IMR-90 (cell line): ENCODE measurements around the gene DNASE2B. TPM values are rescaled to one million over a fixed set of nuclear protein-coding genes. Genes with fewer than 3 reads are reported as not detected.

Experiments used
- ATAC-seq: fragments of 200-7000 bp; cut with Tn5 transposase; 2 replicates; pipeline ENCODE4 v1.9.1; 2020; ENCODE audit warnings: low read depth, mild to moderate bottlenecking, moderate library complexity
- BruUV-seq: library from RNA; stranded (reverse); fragments of 400-500 nt; replicated peaks from 2 replicates; lab custom pipeline; 2021; lab: Mats Ljungman, UMichigan
- CTCF ChIA-PET: fragments of 300-600 bp; formaldehyde crosslinking; extraction: SDS; loops from one replicate; lab custom pipeline; 2021; ENCODE audit warnings: antibody characterized with exemption; lab: Yijun Ruan, JAX
- POLR2A ChIA-PET: fragments of 300-600 bp; sonication (Branson Sonifier 250); formaldehyde crosslinking; loops from one replicate; lab custom pipeline; 2022; ENCODE audit warnings: antibody characterized with exemption; ENCODE audit not compliant: unreplicated experiment; lab: Charles Lee
- DNase-seq: peaks from one replicate; pipeline ENCODE4 v3.0.0; 2013
- H2AFZ ChIP-seq: replicated peaks from 2 replicates; pipeline ENCODE3; 2013; ENCODE audit warnings: low read length, mild to moderate bottlenecking; ENCODE audit not compliant: poor library complexity
- H2AK5ac ChIP-seq: 2 replicates; pipeline ENCODE4 v1.6.1; 2013; ENCODE audit warnings: low read depth, low read length, inconsistent platforms
- H2AK9ac ChIP-seq: replicated peaks from 2 replicates; pipeline ENCODE3; 2013; ENCODE audit warnings: mild to moderate bottlenecking, low read depth, low read length, moderate library complexity; ENCODE audit not compliant: poor library complexity
- H2BK120ac ChIP-seq: 2 replicates; pipeline ENCODE4 v1.6.1; 2013; ENCODE audit warnings: low read depth, low read length, inconsistent platforms
- H2BK15ac ChIP-seq: 3 replicates; pipeline ENCODE4 v1.6.1; 2013; ENCODE audit warnings: low read depth, low read length, inconsistent platforms
- H2BK20ac ChIP-seq: 2 replicates; pipeline ENCODE4 v1.6.1; 2013; ENCODE audit warnings: low read depth, mild to moderate bottlenecking, inconsistent platforms, low read length, moderate library complexity
- H2BK5ac ChIP-seq: 2 replicates; pipeline ENCODE4 v1.6.1; 2013; ENCODE audit warnings: mild to moderate bottlenecking, low read depth, low read length, inconsistent platforms; ENCODE audit not compliant: poor library complexity, severe bottlenecking
- H3K14ac ChIP-seq: replicated peaks from 2 replicates; pipeline ENCODE4 v1.6.1; 2013; ENCODE audit warnings: low read depth, low read length, inconsistent platforms
- H3K18ac ChIP-seq: 2 replicates; pipeline ENCODE4 v1.6.1; 2013; ENCODE audit warnings: low read depth, low read length, control low read depth
- H3K23ac ChIP-seq: 2 replicates; pipeline ENCODE4 v1.6.1; 2013; ENCODE audit warnings: low read depth, low read length, inconsistent platforms
- H3K27ac ChIP-seq: 2 replicates; pipeline ENCODE4 v1.5.1; 2013; ENCODE audit warnings: mild to moderate bottlenecking, control low read depth, low read length; ENCODE audit not compliant: insufficient read depth
- H3K27me3 ChIP-seq: 2 replicates; pipeline ENCODE4 v1.6.1; 2013; ENCODE audit warnings: low read length; ENCODE audit not compliant: control insufficient read depth, insufficient read depth
- H3K36me3 ChIP-seq: 2 replicates; pipeline ENCODE4 v1.6.1; 2013; ENCODE audit warnings: low read length, mixed read lengths; ENCODE audit not compliant: control insufficient read depth, insufficient read depth
- H3K4ac ChIP-seq: 2 replicates; pipeline ENCODE4 v1.6.1; 2013; ENCODE audit warnings: low read depth, low read length, inconsistent platforms
- H3K4me1 ChIP-seq: 2 replicates; pipeline ENCODE4 v1.6.1; 2013; ENCODE audit warnings: low read length, mixed read lengths; ENCODE audit not compliant: control insufficient read depth, insufficient read depth
- H3K4me2 ChIP-seq: 2 replicates; pipeline ENCODE4 v1.6.1; 2013; ENCODE audit warnings: low read depth, mild to moderate bottlenecking, control low read depth, low read length, moderate library complexity
- H3K4me3 ChIP-seq: 2 replicates; pipeline ENCODE4 v1.5.1; 2013; ENCODE audit warnings: low read depth, mild to moderate bottlenecking, control low read depth, low read length, moderate library complexity; ENCODE audit not compliant: insufficient read depth
- H3K56ac ChIP-seq: 2 replicates; pipeline ENCODE4 v1.6.1; 2013; ENCODE audit warnings: low read length, inconsistent platforms; ENCODE audit not compliant: insufficient read depth; ENCODE audit errors: extremely low read depth
- H3K79me1 ChIP-seq, 2 experiments: 2 replicates each; pipeline ENCODE4 v1.6.1; 2013; ENCODE audit warnings: low read length in 2 of 2, inconsistent platforms in 1 of 2, low read depth in 1 of 2
- H3K9ac ChIP-seq: 2 replicates; pipeline ENCODE4 v1.6.1; 2013; ENCODE audit warnings: low read depth, low read length, control low read depth
- H3K9me1 ChIP-seq: 2 replicates; pipeline ENCODE4 v1.6.1; 2013; ENCODE audit warnings: low read length, inconsistent platforms; ENCODE audit not compliant: insufficient read depth
- H3K9me3 ChIP-seq: 2 replicates; pipeline ENCODE4 v1.6.1; 2013; ENCODE audit warnings: low read length; ENCODE audit not compliant: control insufficient read depth, insufficient read depth
- H4K20me1 ChIP-seq: 2 replicates; pipeline ENCODE4 v1.6.1; 2013; ENCODE audit warnings: low read length, inconsistent platforms; ENCODE audit not compliant: insufficient read depth
- H4K5ac ChIP-seq: 2 replicates; pipeline ENCODE4 v1.6.1; 2013; ENCODE audit warnings: mild to moderate bottlenecking, low read depth, low read length, control low read depth
- H4K8ac ChIP-seq, 2 experiments: 2 replicates each; pipeline ENCODE4 v1.6.1; 2013; ENCODE audit warnings: low read depth in 2 of 2, low read length in 2 of 2, control low read depth in 1 of 2, inconsistent platforms in 1 of 2
- H4K91ac ChIP-seq: 2 replicates; pipeline ENCODE4 v1.6.1; 2013; ENCODE audit warnings: low read depth, low read length, inconsistent platforms; ENCODE audit not compliant: insufficient read depth
- BHLHE40 ChIP-seq: fragments of 150-350 bp; IDR thresholded peaks from 2 replicates; pipeline ENCODE4 v1.6.1; 2016; ENCODE audit warnings: mild to moderate bottlenecking, low read depth, low read length
- CEBPB ChIP-seq: IDR thresholded peaks from 2 replicates; pipeline ENCODE4 v1.6.1; 2012; ENCODE audit warnings: low read depth, low read length, improper control_type of control experiment
- CHD1 ChIP-seq: IDR thresholded peaks from 2 replicates; pipeline ENCODE4 v1.6.1; 2012; ENCODE audit warnings: low read depth, low read length, improper control_type of control experiment
- CTCF ChIP-seq: conservative IDR thresholded peaks from 2 replicates; pipeline ENCODE4 v1.5.1; 2012; ENCODE audit warnings: mild to moderate bottlenecking, low read depth, low read length, improper control_type of control experiment
- FOS ChIP-seq: fragments of 150-350 bp; IDR thresholded peaks from 2 replicates; pipeline ENCODE4 v1.6.1; 2016; ENCODE audit warnings: low read depth, low read length
- MAFK ChIP-seq: IDR thresholded peaks from 2 replicates; pipeline ENCODE4 v1.6.1; 2012; ENCODE audit warnings: low read depth, low read length, improper control_type of control experiment
- MAZ ChIP-seq: IDR thresholded peaks from 2 replicates; pipeline ENCODE4 v1.6.1; 2012; ENCODE audit warnings: low read depth, mild to moderate bottlenecking, low read length, improper control_type of control experiment, moderate library complexity, borderline replicate concordance
- MXI1 ChIP-seq: IDR thresholded peaks from 2 replicates; pipeline ENCODE4 v1.6.1; 2012; ENCODE audit warnings: low read depth, mild to moderate bottlenecking, low read length, moderate library complexity, borderline replicate concordance
- NFE2L2 ChIP-seq: fragments of 150-350 bp; IDR thresholded peaks from 2 replicates; pipeline ENCODE4 v1.6.1; 2016; ENCODE audit warnings: low read depth, mild to moderate bottlenecking, low read length
- POLR2A ChIP-seq: IDR thresholded peaks from 2 replicates; pipeline ENCODE4 v1.6.1; 2012; ENCODE audit warnings: mild to moderate bottlenecking, low read depth, low read length
- RAD21 ChIP-seq: IDR thresholded peaks from 2 replicates; pipeline ENCODE4 v1.6.1; 2012; ENCODE audit warnings: low read length, improper control_type of control experiment
- RCOR1 ChIP-seq: IDR thresholded peaks from 2 replicates; pipeline ENCODE4 v1.6.1; 2012; ENCODE audit warnings: mild to moderate bottlenecking, low read length, improper control_type of control experiment; ENCODE audit not compliant: insufficient replicate concordance
- RFX5 ChIP-seq: IDR thresholded peaks from 2 replicates; pipeline ENCODE4 v1.8.0; 2012; ENCODE audit warnings: low read depth, mild to moderate bottlenecking, low read length, moderate library complexity
- SMC3 ChIP-seq: fragments of 150-350 bp; IDR thresholded peaks from 2 replicates; pipeline ENCODE4 v1.6.1; 2016; ENCODE audit warnings: low read depth, mild to moderate bottlenecking, antibody characterized with exemption, low read length, moderate library complexity
- WGBS, 2 experiments: methylation state at CpG; one replicate each; pipeline versions ENCODE4 v1.1.5 to v1.1.7; 2013; ENCODE audit warnings: missing lambda C conversion rate in 2 of 2; ENCODE audit not compliant: insufficient read length in 1 of 2; ENCODE audit errors: extremely low coverage in 2 of 2; 5-methylcytosine and 5-hydroxymethylcytosine counted together
- dilution Hi-C: fragments of 300-500 bp; cut with HindIII; formaldehyde crosslinking; loops from one replicate; pipeline ENCODE4 v1.14.3; 2018; ENCODE audit warnings: low sequenced_read_pairs; ENCODE audit not compliant: unreplicated experiment
- in situ Hi-C: fragments of 300-500 bp; cut with MboI; formaldehyde crosslinking; loops from 3 replicates; pipeline ENCODE4 v1.14.3; 2019; ENCODE audit warnings: low sequenced_read_pairs, inconsistent platforms, mixed read lengths
- intact Hi-C: fragments of 100-400 bp; cut with micrococcal nuclease; formaldehyde crosslinking; loops from 2 replicates; pipeline ENCODE4 v1.10.0; 2022
- polyA plus RNA-seq, 3 experiments: library from polyadenylated mRNA; depleted of rRNA; stranded (reverse); fragments of >200 nt; gene quantifications; 2 replicates each; pipeline ENCODE4 v1.2.3, GENCODE V29; 2012; ENCODE audit warnings: low replicate concordance in 1 of 3
- total RNA-seq: library from RNA; depleted of rRNA; stranded (reverse); fragments of >200 nt; gene quantifications from 2 replicates; pipeline ENCODE4 v1.2.3, GENCODE V29; 2012
- TF ChIP-seq, protein P1 (sequence below): fragments of 150-350 bp; IDR thresholded peaks from 2 replicates; pipeline ENCODE4 v1.6.1; 2017; ENCODE audit warnings: mild to moderate bottlenecking, antibody characterized with exemption, low read length, low read depth
- TF ChIP-seq, protein P2 (sequence below): fragments of 150-350 bp; IDR thresholded peaks from 2 replicates; pipeline ENCODE4 v1.6.1; 2016; ENCODE audit warnings: low read depth, mild to moderate bottlenecking, low read length, moderate library complexity, borderline replicate concordance

DNASE2B gene
- total and polyA plus RNA-seq, 2 of the 4 experiments (the other 2 are of a cell fraction), result not detected

DNA sequence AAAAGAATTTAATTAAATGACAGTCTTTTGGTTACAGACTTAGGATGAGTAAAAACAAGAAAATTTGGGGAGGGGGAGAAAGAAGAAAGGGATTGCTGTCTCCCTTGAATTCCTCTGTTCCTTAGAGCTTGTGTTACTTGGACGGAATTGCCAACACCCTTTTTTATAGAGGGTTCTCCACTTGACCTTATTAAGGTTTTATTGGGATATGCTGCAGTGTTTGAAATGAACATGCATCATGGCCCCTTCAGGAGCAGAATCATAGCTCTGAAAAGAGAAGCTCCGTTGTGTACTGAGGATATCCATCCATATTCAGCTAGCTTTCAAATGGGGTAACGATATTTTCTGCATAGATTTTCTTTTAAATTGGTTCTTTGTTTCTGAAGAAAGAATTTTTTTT, 48.2 kb upstream of the DNASE2B start:
- no peak for ATAC-seq
- POLR2A ChIA-PET, result no interaction called here
- TF ChIP-seq RAD21 (no peak), MXI1 (no peak), SMC3 (no peak), MAZ (no peak), FOS (no peak), NFE2L2 (no peak), RCOR1 (no peak), CHD1 (no peak), CEBPB (no peak), RFX5 (no peak), BHLHE40 (no peak), POLR2A (no peak), CTCF (no peak), MAFK (no peak)
- TF ChIP-seq, protein P1, sequence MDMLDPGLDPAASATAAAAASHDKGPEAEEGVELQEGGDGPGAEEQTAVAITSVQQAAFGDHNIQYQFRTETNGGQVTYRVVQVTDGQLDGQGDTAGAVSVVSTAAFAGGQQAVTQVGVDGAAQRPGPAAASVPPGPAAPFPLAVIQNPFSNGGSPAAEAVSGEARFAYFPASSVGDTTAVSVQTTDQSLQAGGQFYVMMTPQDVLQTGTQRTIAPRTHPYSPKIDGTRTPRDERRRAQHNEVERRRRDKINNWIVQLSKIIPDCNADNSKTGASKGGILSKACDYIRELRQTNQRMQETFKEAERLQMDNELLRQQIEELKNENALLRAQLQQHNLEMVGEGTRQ, result no peak
- TF ChIP-seq, protein P2, sequence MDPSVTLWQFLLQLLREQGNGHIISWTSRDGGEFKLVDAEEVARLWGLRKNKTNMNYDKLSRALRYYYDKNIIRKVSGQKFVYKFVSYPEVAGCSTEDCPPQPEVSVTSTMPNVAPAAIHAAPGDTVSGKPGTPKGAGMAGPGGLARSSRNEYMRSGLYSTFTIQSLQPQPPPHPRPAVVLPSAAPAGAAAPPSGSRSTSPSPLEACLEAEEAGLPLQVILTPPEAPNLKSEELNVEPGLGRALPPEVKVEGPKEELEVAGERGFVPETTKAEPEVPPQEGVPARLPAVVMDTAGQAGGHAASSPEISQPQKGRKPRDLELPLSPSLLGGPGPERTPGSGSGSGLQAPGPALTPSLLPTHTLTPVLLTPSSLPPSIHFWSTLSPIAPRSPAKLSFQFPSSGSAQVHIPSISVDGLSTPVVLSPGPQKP, result no peak

More for the DNA sequence above, 48.2 kb upstream of the DNASE2B start:
- Histone ChIP-seq H3K4me2 (no peak overlapping the region), H2BK120ac (no peak overlapping the region), H3K79me1 (no peaks in the 10 kb centered on the region), H2BK20ac (no peak overlapping the region), H3K4me1 (peaks cover 13% of the 10 kb centered on the region), H3K4ac (no peak overlapping the region), H3K9me1 (no peaks in the 10 kb centered on the region), H3K23ac (no peak overlapping the region), H4K8ac (no peak overlapping the region), H3K4me3 (no peak overlapping the region), H2AFZ (no peak overlapping the region), H3K27me3 (no peaks in the 10 kb centered on the region), H2AK5ac (no peak overlapping the region), H2BK5ac (no peak overlapping the region), H3K56ac (no peak overlapping the region), H3K14ac (no peak overlapping the region), H2BK15ac (no peak overlapping the region), H3K9ac (no peak overlapping the region), H4K20me1 (no peaks in the 10 kb centered on the region), H3K36me3 (no peaks in the 10 kb centered on the region), H3K9me3 (no peaks in the 10 kb centered on the region), H3K27ac (no peak overlapping the region), H2AK9ac (no peak overlapping the region), H4K91ac (no peak overlapping the region), H3K18ac (no peak overlapping the region), H4K5ac (no peak overlapping the region)
- no peak for DNase-seq
- in situ Hi-C loops (no loop called here), intact Hi-C loops (no loop called here), dilution Hi-C loops (no loop called here)
- BruUV-seq, result no TSS peak
- CTCF ChIA-PET, result no interaction called here
- WGBS, 2 experiments, result no CpG with 5 or more reads among the region's 3 CpGs
